GM12865 (cell line): ENCODE results near the gene NAGLU.

ENCODE experiments used
- DNase-seq: peaks from one replicate; pipeline ENCODE4 v3.0.0; 2010; ENCODE audit warnings: low read depth
- H3K4me3 ChIP-seq: 2 replicates; pipeline ENCODE4 v1.5.1; 2011; ENCODE audit warnings: mild to moderate bottlenecking, low read depth, low read length, control low read depth
- TF ChIP-seq, protein P1 (sequence below): IDR thresholded peaks from 2 replicates; pipeline ENCODE4 v1.5.1; 2011; ENCODE audit warnings: low read length, control low read depth, low read depth, inconsistent platforms; ENCODE audit not compliant: insufficient read depth; ENCODE audit errors: missing control alignments

NAGLU gene

DNA sequence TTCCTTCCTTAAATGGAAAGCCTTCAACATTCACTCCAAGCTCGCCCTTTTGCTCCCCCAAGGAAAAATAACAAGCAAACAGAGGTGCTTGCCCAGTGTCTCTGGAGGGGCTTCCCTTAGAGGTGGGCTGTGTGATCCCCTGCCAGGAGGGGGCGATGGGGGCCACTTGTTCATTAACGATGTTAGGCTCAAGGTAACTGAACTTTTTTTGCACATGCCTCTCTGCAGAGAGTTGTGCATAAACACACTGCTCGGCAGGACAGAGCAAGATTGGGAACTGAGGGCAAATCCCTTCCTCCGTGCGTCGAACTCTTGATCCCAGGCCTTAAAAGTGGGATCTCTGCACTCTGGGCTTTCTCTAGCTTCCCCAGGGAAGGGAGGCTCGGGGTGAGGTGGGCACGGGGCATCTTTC is 15.5 kb upstream of the NAGLU start:
- H3K4me3 ChIP-seq: no peak overlapping the region
- TF ChIP-seq, protein P1, sequence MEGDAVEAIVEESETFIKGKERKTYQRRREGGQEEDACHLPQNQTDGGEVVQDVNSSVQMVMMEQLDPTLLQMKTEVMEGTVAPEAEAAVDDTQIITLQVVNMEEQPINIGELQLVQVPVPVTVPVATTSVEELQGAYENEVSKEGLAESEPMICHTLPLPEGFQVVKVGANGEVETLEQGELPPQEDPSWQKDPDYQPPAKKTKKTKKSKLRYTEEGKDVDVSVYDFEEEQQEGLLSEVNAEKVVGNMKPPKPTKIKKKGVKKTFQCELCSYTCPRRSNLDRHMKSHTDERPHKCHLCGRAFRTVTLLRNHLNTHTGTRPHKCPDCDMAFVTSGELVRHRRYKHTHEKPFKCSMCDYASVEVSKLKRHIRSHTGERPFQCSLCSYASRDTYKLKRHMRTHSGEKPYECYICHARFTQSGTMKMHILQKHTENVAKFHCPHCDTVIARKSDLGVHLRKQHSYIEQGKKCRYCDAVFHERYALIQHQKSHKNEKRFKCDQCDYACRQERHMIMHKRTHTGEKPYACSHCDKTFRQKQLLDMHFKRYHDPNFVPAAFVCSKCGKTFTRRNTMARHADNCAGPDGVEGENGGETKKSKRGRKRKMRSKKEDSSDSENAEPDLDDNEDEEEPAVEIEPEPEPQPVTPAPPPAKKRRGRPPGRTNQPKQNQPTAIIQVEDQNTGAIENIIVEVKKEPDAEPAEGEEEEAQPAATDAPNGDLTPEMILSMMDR: peak; percentile 24
- no peak for DNase-seq

- no peak for DNase-seq
- no peak overlapping the region for H3K4me3 ChIP-seq
- TF ChIP-seq, protein P1: no peak
Observed at GRCh38 chr17:42521036-42521435, 15.0 kb upstream of the NAGLU start.

DNA sequence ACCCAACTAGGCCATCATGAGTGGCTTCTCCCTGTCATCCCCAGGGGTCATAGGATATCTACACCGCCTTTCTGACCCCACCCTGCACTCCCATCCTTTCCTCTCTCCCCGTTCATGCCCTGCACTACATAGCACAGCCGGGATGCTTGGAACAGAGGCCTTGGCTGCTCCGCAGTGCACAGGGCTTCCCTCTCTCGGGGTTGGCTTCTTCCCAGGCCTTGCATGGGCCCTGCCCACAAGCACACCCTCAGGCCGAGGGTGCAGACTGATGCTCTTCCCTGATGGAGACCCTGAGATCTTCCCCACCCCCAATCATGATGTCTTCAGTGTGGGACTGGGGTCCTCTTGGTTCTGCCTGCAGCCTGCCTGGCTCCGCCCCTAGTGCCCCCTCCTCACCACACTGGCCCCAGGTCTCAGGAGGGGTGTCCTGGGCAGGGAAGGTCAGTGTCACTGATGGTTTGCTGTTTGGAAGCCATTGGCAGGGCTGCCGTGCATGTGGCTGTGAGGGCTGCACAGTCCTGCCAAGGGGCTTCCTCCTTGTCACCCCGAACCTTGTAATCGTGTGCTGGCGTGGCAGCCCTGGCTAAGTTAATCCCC is 14.3 kb upstream of the NAGLU start:
- TF ChIP-seq, protein P1: no peak
- DNase-seq: no peak
- no peak overlapping the region for H3K4me3 ChIP-seq

DNA sequence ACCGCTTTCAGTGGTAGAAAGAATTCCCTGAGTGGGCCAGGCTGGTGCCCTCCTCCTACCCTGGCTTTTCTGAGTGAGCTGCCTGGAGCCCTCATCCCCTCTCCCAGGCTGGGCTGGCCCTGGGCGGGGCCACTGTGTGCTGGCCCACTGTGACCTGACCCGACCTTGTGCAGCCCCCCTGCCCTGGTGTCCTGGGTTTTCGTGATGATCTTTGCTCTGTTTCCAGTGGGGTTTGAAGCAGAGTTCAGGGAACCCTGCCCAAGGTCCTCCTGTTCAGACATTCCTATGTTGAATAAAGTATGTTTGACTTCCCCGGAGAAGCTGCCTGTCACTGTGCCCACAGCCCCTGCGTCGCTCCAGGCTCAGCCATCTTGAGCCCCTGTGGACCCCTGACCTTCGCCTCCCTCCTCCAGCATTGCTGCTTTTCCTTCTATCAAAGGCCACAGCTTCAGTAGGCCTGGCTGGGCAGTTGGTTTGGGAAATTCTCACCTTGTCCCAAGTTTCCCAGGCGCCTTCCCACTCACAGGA is 13.7 kb upstream of the NAGLU start:
- H3K4me3 ChIP-seq: no peak overlapping the region
- no peak for DNase-seq
- TF ChIP-seq, protein P1: no peak

DNA sequence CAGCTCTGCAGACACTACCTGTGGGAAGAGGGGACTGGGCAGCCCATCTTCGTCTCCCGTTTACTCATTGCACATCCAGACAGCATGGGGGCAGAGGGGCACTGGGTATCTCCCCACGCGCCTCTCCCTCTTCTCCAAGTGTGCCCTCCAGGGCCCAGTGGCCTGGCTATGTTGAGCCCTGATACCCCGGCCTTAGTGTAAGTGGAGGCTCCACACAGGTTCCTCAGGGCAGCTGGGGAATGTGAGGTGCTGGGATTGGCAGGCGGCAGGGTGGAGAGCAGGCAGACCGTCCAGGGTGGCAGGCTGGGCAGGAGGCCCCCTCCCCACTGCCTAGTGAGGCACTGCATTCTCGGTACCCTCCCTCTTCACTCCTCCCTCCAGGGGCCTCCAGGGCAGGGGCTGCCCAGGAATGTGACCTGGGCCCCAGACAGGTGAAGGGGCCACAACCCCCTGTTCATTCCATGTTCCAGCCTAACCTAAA is 13.2 kb upstream of the NAGLU start:
- no peak for DNase-seq
- TF ChIP-seq, protein P1: no peak
- no peak overlapping the region for H3K4me3 ChIP-seq

DNA sequence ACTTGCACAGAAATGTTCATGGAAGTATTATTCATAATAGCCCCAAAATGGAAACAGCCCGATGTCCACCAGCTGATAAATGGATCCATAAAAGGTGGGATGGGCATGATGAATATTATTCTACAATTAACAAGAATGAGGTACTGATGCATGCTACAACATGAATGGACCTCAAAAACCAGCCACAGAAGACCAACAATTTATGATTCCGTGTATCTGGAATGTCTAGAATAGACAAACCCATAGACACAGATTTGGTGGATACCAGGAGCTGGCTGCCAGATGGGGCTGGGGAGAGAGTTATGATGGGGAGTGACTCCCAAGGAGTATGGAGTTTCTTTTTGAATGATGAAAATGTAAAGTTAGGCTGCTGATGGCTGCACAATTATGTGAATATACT is 10.8 kb upstream of the NAGLU start:
- H3K4me3 ChIP-seq: no peak overlapping the region
- TF ChIP-seq, protein P1: no peak
- DNase-seq: no peak

- DNase-seq: no peak
- no peak overlapping the region for H3K4me3 ChIP-seq
- TF ChIP-seq, protein P1: no peak
Observed at GRCh38 chr17:42526031-42526444, 10.0 kb upstream of the NAGLU start.
